GM12878 (cell line): ENCODE measurements around the gene IFRD1. TPM values are rescaled to one million over a fixed set of nuclear protein-coding genes. Genes with fewer than 3 reads are reported as not detected.
A peak's percentile ranks its signal among the peaks of the same experiment; 100 is the strongest.

Experiments used
- ATAC-seq: fragments of 200-7000 bp; cut with Tn5 transposase; 3 replicates; pipeline ENCODE4 v1.9.1; 2020; ENCODE audit warnings: mild to moderate bottlenecking, moderate library complexity
- BruUV-seq: library from RNA; stranded (reverse); fragments of 400-500 nt; replicated peaks from 2 replicates; lab custom pipeline; 2021; lab: Mats Ljungman, UMichigan
- CTCF ChIA-PET: fragments of 300-600 bp; sonication (Branson Sonifier 250); formaldehyde crosslinking; extraction: SDS; loops from one replicate; lab custom pipeline; 2021; ENCODE audit warnings: inconsistent platforms; lab: Yijun Ruan, JAX
- POLR2A ChIA-PET: fragments of 350-600 bp; formaldehyde crosslinking; extraction: SDS; loops from one replicate; lab custom pipeline; 2021; ENCODE audit warnings: inconsistent platforms; lab: Charles Lee
- RAD21 ChIA-PET: fragments of 300-600 bp; sonication (Branson Sonifier 250); formaldehyde crosslinking; loops from one replicate; lab custom pipeline; 2023; ENCODE audit warnings: antibody characterized with exemption; ENCODE audit not compliant: unreplicated experiment; lab: Charles Lee
- SMC1A ChIA-PET: fragments of 300-600 bp; sonication (Branson Sonifier 250); formaldehyde crosslinking; loops from one replicate; lab custom pipeline; 2023; ENCODE audit not compliant: unreplicated experiment, uncharacterized antibody; lab: Charles Lee
- DNase-seq: peaks from one replicate; pipeline ENCODE4 v3.0.0-alpha.2; 2011; ENCODE audit warnings: low read depth, low spot score
- FAIRE-seq: peaks from 3 replicates; lab custom pipeline; 2011; peaks lifted over from hg19 to GRCh38; lab: Jason Lieb, UNC
- H2AFZ ChIP-seq: 2 replicates; pipeline ENCODE4 v1.6.0; 2011; ENCODE audit warnings: low read depth, low read length, control low read depth; ENCODE audit not compliant: control insufficient read depth
- H3K27ac ChIP-seq: 2 replicates; pipeline ENCODE4 v1.5.1; 2011; ENCODE audit warnings: control low read depth; ENCODE audit not compliant: control insufficient read depth, insufficient read depth
- H3K27me3 ChIP-seq, 2 experiments: replicated peaks in 1 of 2; 2 replicates each; pipeline versions ENCODE4 v1.6.0 to v1.6.1; 2011; ENCODE audit warnings: low read length in 1 of 2; ENCODE audit not compliant: control insufficient read depth in 2 of 2, insufficient read depth in 2 of 2
- H3K36me3 ChIP-seq, 2 experiments: 2 replicates each; pipeline ENCODE4 v1.5.1; 2011; ENCODE audit warnings: low read length in 1 of 2; ENCODE audit not compliant: control insufficient read depth in 2 of 2, insufficient read depth in 2 of 2
- H3K4me1 ChIP-seq: 2 replicates; pipeline ENCODE4 v1.6.1; 2011; ENCODE audit warnings: mild to moderate bottlenecking, low read length, moderate library complexity, mixed read lengths; ENCODE audit not compliant: control insufficient read depth, insufficient read depth
- H3K4me2 ChIP-seq: 2 replicates; pipeline ENCODE4 v1.6.0; 2011; ENCODE audit warnings: control low read depth; ENCODE audit not compliant: control insufficient read depth, insufficient read depth
- H3K4me3 ChIP-seq: fragments of 200-600 bp; sonication (generic); 2 replicates; pipeline ENCODE4 v1.5.1; 2016
- H3K79me2 ChIP-seq: 2 replicates; pipeline ENCODE4 v1.6.0; 2011; ENCODE audit warnings: low read length; ENCODE audit not compliant: control insufficient read depth, insufficient read depth
- H3K9ac ChIP-seq: 2 replicates; pipeline ENCODE4 v1.8.0; 2011; ENCODE audit warnings: low read length, control low read depth, mixed read lengths; ENCODE audit not compliant: control insufficient read depth, insufficient read depth
- H3K9me3 ChIP-seq: replicated peaks from 3 replicates; pipeline ENCODE4 v1.5.1; 2011; ENCODE audit warnings: mild to moderate bottlenecking, low read length; ENCODE audit not compliant: control insufficient read depth, insufficient read depth
- H4K20me1 ChIP-seq: 2 replicates; pipeline ENCODE4 v1.6.0; 2011; ENCODE audit not compliant: control insufficient read depth, insufficient read depth
- ATF3 ChIP-seq: IDR thresholded peaks from 2 replicates; pipeline ENCODE4 v1.6.1; 2011; ENCODE audit warnings: low read depth, mild to moderate bottlenecking, low read length, moderate library complexity, borderline replicate concordance; ENCODE audit errors: extremely low read depth
- BCLAF1 ChIP-seq: fragments of 450-650 bp; IDR thresholded peaks from 2 replicates; pipeline ENCODE4 v1.6.1; 2017; ENCODE audit warnings: antibody characterized with exemption, mild to moderate bottlenecking, moderate library complexity
- CHD4 ChIP-seq: fragments of 200-600 bp; sonication (generic); IDR thresholded peaks from 2 replicates; pipeline ENCODE4 v1.6.1; 2016; ENCODE audit warnings: mild to moderate bottlenecking
- EZH2 ChIP-seq: IDR thresholded peaks from 2 replicates; pipeline ENCODE4 v1.6.1; 2012; ENCODE audit warnings: low read depth, mild to moderate bottlenecking, control low read depth, inconsistent platforms, low read length, borderline replicate concordance; ENCODE audit not compliant: control insufficient read depth
- GATAD2B ChIP-seq: fragments of 450-650 bp; conservative IDR thresholded peaks from 2 replicates; pipeline ENCODE4 v1.6.1; 2017; ENCODE audit warnings: low read depth, mild to moderate bottlenecking, moderate library complexity
- IKZF2 ChIP-seq, 2 experiments: fragments of 450-650 bp; IDR thresholded peaks; 2 replicates each; pipeline ENCODE4 v1.6.1; 2017; ENCODE audit warnings: mild to moderate bottlenecking in 2 of 2, moderate library complexity in 2 of 2
- IRF4 ChIP-seq: IDR thresholded peaks from 2 replicates; pipeline ENCODE4 v1.6.1; 2011; ENCODE audit warnings: low read depth, low read length
- NR2C2 ChIP-seq: IDR thresholded peaks from 2 replicates; pipeline ENCODE4 v1.6.1; 2011; ENCODE audit warnings: borderline replicate concordance, low read depth; ENCODE audit not compliant: control insufficient read depth, insufficient read length
- PAX5 ChIP-seq: IDR thresholded peaks from 2 replicates; pipeline ENCODE4 v1.6.1; 2011; ENCODE audit warnings: low read depth, low read length, borderline replicate concordance
- REST ChIP-seq: IDR thresholded peaks from 2 replicates; pipeline ENCODE4 v1.6.1; 2012; ENCODE audit warnings: mild to moderate bottlenecking, low read depth, low read length
- RUNX3 ChIP-seq: IDR thresholded peaks from 2 replicates; pipeline ENCODE4 v1.6.1; 2012; ENCODE audit warnings: low read length, inconsistent platforms
- ZNF217 ChIP-seq: fragments of 450-650 bp; IDR thresholded peaks from 2 replicates; pipeline ENCODE4 v1.6.1; 2017; ENCODE audit warnings: antibody characterized with exemption, mild to moderate bottlenecking
- ZNF622 ChIP-seq: fragments of 450-650 bp; IDR thresholded peaks from 2 replicates; pipeline ENCODE4 v1.6.1; 2017; ENCODE audit warnings: mild to moderate bottlenecking, inconsistent platforms
- WGBS: methylation state at CpG from one replicate; pipeline ENCODE4 v1.1.6; 2016; ENCODE audit warnings: low lambda C conversion rate; ENCODE audit not compliant: insufficient replicate concordance, insufficient coverage; ENCODE audit errors: missing lambda C conversion rate; 5-methylcytosine and 5-hydroxymethylcytosine counted together
- in situ Hi-C: fragments of 300-500 bp; cut with MboI; formaldehyde crosslinking; loops from 9 replicates; pipeline ENCODE4 v1.14.3; 2018; ENCODE audit warnings: mixed read lengths
- intact Hi-C: fragments of 100-400 bp; cut with micrococcal nuclease; formaldehyde crosslinking; loops from one replicate; pipeline ENCODE4 v1.14.2; 2022; ENCODE audit not compliant: unreplicated experiment
- polyA plus RNA-seq, 11 experiments: library from polyadenylated mRNA; depleted of rRNA in 4 of 11; unstranded in 6 of 11; stranded (reverse) in 5 of 11; fragments of >200 nt; fragmentation: Nextera tagmentation in 4 of 11; fragmentation: Illumina TruSeq in 1 of 11; extraction: Ambion mirVana in 4 of 11; extraction: Trizol in 1 of 11; gene quantifications; 1 replicate in 1 of 11; 2 replicates in 10 of 11; pipeline versions ENCODE4 v1.2.1 to v1.2.3, GENCODE V29; 2011 to 2016; ENCODE audit warnings: inconsistent platforms in 2 of 11, missing spikeins in 2 of 11, low read depth in 1 of 11
- total RNA-seq, 4 experiments: library from RNA; depleted of rRNA in 3 of 4; stranded (reverse); fragments of >200 nt in 3 of 4; fragmentation: Illumina TruSeq in 1 of 4; extraction: Trizol in 1 of 4; gene quantifications; 2 replicates each; pipeline versions ENCODE4 v1.2.1 to v1.2.3, GENCODE V29; 2013 to 2021

IFRD1 gene
- total and polyA plus RNA-seq, 10 of the 15 experiments (the other 5 are each of a cell fraction or from before 2014, with no cell fraction given), result 9.6 to 31.1 (median 19.9) TPM

GRCh38 chr7:112453505-112454171 lies 3.4 kb downstream of the IFRD1 start:
- H3K9ac ChIP-seq, result no peak overlapping the region
- H3K36me3 ChIP-seq, result peaks cover 0 to 10% of the 10 kb centered on the region in 2 experiments; a peak in 1 of 4 replicates
- no peaks in the 10 kb centered on the region for H3K27me3 ChIP-seq
- RAD21 ChIA-PET, result no interaction called here
- SMC1A ChIA-PET, result interaction anchor here (1.0 to 3.0 kb wide), 4 partner anchors 8 to 398 kb away, joined by 3 to 12 read pairs (median 8); no protein-coding TSS in a partner anchor
- H4K20me1 ChIP-seq, result no peaks in the 10 kb centered on the region
- H3K4me1 ChIP-seq, result peaks cover 4% of the 10 kb centered on the region; the same call in 1 of the 2 replicates
- no peak for DNase-seq
- TF ChIP-seq CHD4 (no peak), ATF3 (no peak), GATAD2B (no peak), PAX5 (no peak), ZNF622 (no peak), RUNX3 (no peak), REST (no peak), NR2C2 (no peak), IRF4 (no peak), EZH2 (no peak), BCLAF1 (no peak), ZNF217 (no peak), IKZF2 (IDR thresholded peaks at IDR 0.05) (no peak)
- POLR2A ChIA-PET, result no interaction called here
- no peak overlapping the region for H3K27ac ChIP-seq
- intact Hi-C loops, result loop anchor here (5.0 to 10.0 kb wide), 3 partner anchors 319 to 899 kb away; partner anchors contain the start of gene SMIM30
- in situ Hi-C loops, result loop anchor here (5.0 kb wide), 1 partner anchor 246 kb away; the partner anchor contains the start of genes DOCK4 and ZNF277
- H2AFZ ChIP-seq, result no peak overlapping the region
- CTCF ChIA-PET, result interaction anchor here (0.9 to 1.1 kb wide), 2 partner anchors 8 to 31 kb away, joined by 3 to 4 read pairs; no protein-coding TSS in a partner anchor
- no peaks in the 10 kb centered on the region for H3K9me3 ChIP-seq
- WGBS, result 52% methylated on average over 7 of the region's 7 CpGs
- peak overlapping the region; percentile 95; the same call in 1 of the 2 replicates for H3K4me3 ChIP-seq
- BruUV-seq, result no TSS peak
- ATAC-seq, result no peak
- no peak for FAIRE-seq
- peaks cover 43% of the 10 kb centered on the region for H3K79me2 ChIP-seq
- H3K4me2 ChIP-seq, result no peak overlapping the region
